Measurements from ENCODE around the gene CAMSAP2.

The CAMSAP2 gene

DNA sequence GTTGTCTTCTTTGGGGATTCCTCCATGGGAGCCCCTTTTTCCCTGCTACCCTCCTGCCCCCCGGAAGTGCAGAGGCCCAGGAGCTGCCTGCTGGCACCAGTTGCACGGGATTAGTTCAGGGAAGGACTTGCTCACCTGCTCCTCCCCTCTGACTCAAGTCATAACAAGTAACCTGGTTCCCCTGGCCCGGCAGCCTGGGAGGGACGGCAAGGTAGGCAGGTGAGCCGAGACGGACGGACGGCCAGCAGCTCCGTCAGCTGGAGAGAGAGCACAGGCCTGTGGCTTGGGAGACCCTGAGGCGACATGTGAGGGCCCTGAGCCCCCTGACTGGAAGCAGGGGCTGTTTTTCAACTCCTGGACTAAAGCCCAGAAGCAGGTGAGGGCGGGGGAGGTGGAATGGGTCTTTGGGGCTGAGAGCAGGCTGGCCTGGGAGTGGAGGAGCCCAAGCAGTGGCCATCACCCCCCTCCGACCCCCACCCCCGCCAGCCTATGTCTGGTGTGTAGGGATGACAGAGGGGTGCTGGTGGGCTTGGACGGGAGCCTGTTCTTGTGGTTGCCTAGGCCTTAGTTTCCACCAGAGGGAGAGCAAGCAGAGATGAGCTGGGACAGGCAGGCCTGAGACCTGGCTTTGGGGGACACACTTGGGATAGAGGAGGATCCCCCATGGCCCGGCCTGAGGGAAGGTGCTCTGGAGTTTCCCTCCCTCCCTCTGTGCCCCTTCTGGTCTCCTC is 156.2 kb downstream of the CAMSAP2 start, which contains the start of gene INAVA:
TSS of gene INAVA (plus strand) at position 189 of the 731 bp plus-strand sequence. CDS start 3,501 bp downstream, outside the sequence.
- peak in 2 of 10 donors; percentile 58 to 81 for DNase-seq
- intact Hi-C loops (cut with DNase I) = no loop called here

DNA sequence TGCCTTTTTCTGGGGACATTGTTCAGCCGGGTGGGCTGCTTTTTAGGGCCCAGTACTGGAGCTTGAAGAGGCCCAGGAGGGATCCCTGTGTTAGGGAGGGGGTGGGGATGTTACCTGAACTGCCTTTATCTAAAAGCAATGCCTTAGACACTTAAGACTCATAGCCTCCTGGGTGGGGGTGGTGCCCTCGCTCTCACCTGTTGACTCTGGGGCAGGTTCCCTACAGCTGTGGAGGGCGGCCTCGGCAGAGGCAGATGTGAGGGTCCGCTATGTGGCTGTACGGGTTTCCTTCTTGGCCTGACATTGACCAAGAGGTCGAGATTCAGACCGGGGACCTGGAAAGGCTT is 156.7 kb downstream of the CAMSAP2 start:
- DNase-seq = peak in 1 of 10 donors; percentile 12
- intact Hi-C loops (cut with DNase I) = no loop called here

DNA sequence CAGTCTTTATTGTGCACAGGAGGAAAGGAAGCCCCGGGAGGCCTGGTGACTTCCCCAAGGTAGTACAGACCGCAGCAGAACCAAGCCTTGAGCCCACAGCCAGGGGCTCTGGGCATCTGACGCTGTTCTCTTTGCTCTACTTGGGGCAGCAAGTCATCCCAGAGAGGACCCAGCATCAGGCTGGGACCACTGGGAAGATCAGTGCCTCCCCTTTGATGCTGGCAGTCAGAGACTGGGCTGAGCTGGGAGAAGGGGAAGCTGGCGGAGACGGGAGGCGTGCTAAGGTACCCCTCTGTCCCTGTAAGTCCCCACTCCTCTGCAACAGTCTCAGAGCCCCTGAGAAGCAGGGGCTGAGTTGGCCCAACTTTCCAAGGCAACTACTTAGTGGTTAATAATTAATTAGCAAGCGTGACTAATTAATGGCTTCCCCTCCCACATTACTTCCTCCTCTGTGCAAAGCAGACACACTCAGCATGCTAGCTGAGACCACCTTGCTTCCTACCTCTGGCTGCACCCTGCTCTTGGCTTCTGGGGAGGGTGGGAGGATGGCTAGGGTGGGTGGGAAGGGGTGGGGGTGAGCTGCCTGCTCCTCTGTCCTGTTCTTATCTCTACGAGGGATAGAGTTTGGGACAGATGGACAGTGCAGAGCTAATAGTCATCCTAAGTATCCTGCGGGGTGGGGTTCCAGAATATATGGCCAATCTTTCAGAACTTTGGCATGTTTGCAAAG is 157.3 kb downstream of the CAMSAP2 start:
- intact Hi-C loops (cut with DNase I) = no loop called here
- peak in 1 of 10 donors; percentile 61 for DNase-seq

DNA sequence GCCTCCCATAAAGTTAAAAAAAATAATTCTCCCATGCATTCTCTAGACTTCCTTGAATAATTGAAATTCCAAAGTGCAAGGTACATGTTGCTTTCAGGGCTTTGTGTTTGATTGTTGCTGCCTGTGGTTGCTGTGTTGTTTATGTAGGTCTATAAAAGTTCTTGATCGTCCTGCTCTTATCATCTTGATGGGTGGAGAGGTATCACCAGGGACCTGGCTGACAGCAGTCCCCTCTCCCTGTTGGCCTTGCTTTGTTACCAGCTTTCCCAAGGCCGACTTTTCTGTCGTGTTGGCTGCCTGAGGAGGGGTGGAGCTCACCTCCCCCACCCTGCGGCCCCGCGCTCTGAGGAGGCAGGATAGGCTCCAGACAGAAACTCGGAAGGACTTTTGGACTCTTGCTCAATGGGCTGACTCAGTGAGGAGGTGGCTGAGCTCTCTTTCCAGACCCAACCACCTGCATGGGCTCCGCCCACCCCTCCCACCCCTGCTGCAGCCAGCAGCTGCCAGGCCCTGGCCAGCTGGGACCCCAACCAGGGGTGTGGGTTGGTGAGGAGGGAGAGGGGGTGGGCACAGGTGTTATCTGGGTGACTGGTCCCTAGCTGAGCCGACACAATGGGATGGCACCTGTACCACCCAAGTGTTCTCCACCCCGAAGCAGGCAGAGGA is 158.0 kb downstream of the CAMSAP2 start:
- intact Hi-C loops (cut with DNase I) = no loop called here
- DNase-seq = peak in 1 of 10 donors; percentile 70

DNA sequence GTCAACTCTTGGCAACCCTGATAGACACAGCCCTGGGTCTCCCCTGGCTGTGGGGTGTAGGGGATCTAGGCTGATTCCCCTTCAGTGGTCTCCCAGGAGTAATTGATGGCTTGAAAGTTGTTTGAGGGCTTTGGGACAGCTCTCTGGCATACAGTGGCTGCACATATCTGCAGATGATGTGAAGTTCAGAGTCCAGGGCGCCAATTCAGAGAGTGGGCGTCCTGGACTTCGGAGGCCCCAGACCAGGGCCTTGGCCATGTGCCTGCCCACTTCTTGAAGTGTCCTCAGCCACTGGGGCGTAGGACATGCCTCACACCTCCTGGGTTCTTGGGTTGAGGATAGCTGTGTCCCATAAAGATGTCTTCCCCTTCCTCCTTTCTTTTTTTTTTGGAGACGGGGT is 158.6 kb downstream of the CAMSAP2 start:
- DNase-seq = no peak
- intact Hi-C loops (cut with DNase I) = no loop called here

DNA sequence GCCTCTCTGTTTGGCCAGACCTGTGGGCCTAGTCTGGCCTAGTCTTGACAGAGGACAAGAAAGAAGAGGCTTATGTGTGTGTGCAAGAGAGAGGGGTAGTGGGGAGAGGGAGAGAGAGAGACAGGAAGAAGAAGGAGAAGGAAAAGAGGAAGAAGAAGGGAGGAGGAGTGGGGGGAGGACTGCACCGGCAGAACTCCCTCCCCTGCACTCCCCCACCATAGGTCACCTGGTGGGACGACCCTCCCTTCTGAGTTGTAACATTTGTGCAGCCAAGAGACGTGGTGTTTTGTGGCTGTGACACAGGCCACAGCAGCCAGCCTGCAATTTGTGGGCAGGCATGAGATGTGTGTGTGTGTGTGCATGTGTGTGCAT is 160.3 kb downstream of the CAMSAP2 start:
- peak in 1 of 10 donors; percentile 17 for DNase-seq
- intact Hi-C loops (cut with DNase I) = no loop called here

DNA sequence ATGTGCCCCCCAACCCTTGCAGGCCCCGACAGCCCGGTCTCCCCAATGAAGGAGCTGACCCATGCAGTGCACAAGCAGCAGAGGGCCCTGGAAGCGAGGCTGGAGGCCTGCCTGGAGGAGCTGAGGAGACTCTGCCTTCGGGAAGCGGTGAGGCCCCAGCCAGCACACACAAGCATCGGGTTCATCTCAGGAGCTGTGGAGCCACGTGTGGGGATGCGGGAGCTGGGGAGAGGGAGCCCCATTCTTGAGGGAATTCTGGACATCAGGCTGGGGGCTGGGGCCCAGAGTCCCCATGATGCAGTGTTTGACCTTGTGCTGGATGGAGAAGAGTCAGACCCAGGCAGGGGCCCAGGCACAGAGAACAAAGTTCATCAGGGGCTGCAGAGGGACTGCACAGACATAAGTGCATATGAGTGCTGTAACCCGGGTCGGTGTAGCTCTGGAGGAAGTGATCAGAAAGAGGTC is 160.8 kb downstream of the CAMSAP2 start:
- intact Hi-C loops (cut with DNase I) = no loop called here
- DNase-seq = peak in 2 of 10 donors; percentile 70 to 76

DNA sequence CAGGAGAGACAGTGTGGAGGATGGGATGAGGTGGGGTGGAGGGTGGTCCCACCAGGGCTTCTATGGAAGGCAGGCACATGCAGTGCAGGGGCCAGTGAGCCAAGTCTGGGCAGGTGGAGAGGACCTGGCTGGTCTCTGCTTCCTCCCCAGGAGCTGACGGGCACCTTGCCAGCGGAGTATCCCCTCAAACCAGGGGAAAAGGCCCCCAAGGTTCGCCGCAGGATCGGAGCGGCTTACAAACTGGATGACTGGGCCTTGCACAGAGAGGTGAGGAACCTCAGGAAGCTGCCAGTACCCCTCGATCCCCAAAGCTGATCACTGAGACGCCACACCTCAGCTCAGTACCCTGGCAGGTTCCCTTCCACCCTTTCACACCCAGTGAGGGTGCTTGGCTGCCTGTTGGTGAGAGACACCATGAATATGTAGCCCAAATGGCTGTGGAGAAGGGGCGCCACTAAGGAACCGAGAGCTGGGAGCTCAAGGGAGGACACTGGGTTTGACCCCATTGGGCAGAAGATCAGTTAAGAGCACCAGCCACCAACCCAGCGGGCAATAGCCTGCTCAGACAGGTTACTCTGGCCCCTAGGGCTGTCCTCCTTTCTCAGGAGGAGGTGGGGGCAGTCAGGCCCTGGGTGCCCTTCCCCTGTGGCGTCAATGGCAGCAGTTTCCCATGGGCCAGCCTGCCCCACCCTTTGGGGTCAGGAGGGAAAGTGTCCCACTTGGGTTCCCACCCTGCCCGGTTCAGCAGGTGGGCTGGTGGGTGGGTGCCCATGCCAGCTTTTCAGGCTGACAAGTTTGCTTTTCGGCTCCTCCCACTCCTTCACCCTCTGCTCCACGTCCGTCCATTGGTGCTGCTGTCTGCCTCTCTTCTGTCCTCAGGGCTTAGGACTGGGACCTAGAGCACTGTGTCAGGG is 161.5 kb downstream of the CAMSAP2 start:
- peak in 2 of 10 donors; percentile 51 to 77 for DNase-seq
- intact Hi-C loops (cut with DNase I) = no loop called here

DNA sequence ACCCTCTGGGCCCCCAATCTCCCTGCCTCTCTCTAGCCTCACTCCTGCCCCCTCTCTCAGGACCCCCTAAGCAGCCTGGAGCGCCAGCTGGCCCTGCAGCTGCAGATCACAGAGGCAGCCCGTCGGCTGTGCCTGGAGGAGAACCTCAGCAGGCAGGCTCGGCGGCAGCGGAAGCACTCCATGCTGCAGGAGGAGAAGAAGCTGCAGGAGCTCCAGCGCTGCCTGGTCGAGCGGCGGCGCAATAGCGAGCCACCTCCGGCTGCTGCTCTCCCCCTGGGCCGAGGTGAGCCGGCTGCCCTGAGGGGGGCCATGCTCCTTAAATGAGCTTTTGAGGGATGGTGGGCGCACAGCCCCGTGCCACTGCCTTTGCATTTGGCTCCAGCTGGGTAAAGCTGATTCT is 162.2 kb downstream of the CAMSAP2 start:
- DNase-seq = peak in 1 of 10 donors; percentile 84
- intact Hi-C loops (cut with DNase I) = no loop called here

DNA sequence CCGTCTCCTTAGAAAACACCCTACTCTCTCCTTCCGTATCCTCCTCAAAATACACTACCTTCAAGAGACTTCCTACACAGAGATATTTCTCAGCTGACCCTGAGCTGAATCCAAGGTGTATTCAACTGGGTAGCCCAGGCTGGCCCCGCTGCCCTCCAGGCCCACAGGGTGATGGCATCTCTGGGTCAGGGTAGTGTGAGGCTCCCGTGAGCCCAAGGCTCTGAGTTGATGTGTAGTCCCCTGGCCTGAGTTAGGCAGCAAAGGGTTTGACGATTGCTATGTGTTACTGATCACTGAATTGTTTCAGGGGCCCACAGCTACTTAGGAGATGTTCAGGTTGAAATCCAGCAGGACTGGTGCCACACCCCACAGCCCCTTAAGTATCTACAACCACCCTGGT is 162.7 kb downstream of the CAMSAP2 start:
- intact Hi-C loops (cut with DNase I) = no loop called here
- DNase-seq = peak in 1 of 10 donors; percentile 30

DNA sequence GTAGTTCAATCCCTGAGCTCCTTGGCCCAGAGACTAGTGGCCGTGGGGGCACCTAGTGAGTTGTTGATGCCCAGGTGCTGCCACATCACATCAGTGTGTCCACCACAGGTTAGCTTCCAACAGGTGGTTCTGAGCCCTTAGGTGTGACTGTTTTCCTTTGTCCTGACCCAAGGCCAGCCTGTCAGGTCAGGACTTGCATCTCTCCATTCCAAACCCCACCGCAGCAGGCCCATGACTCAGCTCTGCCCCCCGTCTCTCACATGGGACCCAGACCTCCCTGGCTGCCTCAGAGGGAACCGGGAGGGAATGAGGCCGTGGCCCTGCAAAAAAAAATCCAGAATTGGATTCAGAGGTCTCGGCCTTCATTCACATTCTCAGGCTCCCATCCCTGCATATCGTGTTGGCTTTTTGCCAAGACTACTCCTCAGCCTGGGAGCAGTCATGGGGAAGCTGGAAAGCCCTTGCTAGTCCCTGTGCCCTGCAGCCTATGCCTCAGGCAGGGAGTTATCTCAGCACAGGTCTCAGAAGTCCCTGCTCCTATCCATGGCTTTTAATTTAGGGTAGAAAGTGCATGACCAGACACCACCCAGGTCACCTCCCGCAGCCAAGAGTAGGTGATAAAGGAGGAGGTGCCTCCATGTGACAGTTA is 163.2 kb downstream of the CAMSAP2 start:
- DNase-seq = peak in 2 of 10 donors; percentile 58 to 79
- intact Hi-C loops (cut with DNase I) = no loop called here

DNA sequence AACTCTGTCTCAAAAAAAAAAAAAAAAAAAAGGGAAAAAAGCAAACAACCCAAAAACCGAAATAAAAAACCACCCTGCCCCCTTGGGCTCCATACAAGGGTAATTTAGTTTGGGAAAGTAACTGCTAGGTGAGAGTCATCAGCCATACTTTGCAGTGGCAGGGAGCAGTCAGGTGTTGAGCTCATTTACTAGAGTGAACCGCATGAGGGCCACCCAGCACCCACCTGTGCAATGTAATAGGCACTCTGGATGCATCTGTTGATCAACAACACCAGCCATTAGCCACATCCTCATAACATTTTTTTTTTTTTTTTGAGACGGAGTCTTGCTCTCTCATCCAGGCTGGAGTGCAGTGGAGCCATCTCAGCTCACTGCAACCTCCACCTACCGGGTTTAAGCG is 165.1 kb downstream of the CAMSAP2 start:
- DNase-seq = peak in 1 of 10 donors; percentile 3

DNA sequence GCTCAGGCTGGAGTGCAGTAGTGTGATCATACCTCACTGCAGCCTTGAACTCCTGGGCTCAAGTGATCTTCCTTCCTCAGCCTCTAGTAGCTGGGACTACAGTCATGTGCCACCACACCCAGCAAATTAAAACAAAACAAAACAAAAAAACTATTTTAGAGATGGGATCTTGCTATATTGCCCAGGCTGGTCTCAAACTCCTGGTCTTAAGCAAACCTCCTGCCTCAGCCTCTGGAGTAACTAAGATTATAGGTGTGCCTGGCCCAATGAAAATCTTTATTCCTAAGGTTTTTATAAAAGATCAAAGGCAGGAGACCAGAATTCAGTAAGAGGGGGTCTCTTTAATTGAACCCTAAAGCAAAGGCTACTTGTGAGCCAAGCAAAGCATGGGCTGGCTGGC is 166.1 kb downstream of the CAMSAP2 start:
- DNase-seq = no peak
- intact Hi-C loops (cut with DNase I) = no loop called here

More for the DNA sequence above, 165.1 kb downstream of the CAMSAP2 start:
- intact Hi-C loops (cut with DNase I) = no loop called here

DNA sequence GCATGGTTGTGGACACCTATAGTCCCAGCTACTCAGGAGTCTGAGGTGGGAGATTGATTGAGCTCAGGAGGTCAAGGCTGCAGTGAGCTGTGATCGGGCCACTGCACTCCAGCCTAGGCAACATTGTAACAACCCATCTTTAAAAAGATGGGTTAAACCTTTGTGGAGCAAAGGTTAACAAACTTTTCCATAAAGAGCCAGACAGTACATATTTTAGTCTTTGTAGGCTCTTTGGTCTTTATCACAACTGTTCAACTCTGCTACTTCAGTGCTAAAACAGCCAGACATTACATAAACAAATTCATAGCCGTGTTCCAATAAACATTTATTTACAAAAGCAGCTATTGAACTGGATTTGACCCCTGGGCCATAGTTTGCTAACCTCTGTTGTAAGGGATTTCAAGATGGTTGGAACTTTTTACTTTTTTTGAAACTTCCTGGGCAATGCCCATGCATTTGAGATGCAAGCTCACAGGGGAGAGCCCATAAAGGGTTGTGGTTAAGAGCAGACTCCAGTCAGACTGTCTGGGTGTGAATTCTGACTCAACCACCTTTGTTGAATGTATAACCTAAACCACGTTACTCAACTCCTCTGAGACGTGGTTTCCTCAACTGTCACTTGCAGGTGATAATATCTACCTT is 166.8 kb downstream of the CAMSAP2 start:
- DNase-seq = peak in 1 of 10 donors; percentile 1
- intact Hi-C loops (cut with DNase I) = no loop called here

DNA sequence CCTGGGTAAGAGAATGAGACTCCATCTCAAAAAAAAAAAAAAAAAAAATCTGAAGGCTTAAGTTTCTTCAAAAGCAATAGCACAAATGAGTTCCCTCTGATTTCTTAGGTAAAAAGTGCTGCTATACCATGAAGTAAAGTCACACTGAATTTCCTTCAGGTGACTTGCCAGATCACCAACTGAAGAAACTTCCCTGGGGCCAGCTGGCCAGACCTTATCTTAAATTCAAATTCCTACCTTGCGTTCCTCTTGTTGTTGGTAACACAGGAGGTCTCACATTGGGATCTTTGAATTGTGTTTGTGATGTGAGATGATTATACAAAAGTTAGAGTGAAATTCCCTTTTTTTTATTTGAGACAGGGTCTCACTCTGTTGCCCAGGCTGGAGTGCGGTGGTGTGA is 167.8 kb downstream of the CAMSAP2 start:
- intact Hi-C loops (cut with DNase I) = no loop called here
- DNase-seq = peak in 1 of 10 donors; percentile 22

DNA sequence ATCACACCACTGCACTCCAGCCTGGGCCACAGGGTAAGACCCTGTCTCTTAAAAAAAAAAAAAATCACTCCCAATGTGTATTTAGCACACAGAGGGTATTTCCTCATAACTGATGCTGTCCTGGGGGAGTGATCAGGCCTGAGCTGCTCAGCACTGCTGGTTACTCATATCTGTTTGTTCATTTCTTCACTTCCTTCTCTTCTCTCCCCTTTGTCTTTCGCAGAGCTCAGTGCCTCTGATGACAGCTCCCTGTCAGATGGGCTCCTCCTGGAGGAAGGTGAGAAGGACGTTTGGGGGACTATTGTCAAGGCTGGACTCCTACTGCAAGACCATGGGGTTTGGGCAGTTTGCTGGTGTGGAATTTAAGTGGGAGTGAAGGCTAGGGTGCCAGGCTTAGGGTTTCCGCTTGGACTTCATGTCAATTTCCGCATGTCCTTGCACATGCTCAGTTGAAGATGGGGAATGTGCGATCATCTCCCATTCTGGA is 169.0 kb downstream of the CAMSAP2 start:
- intact Hi-C loops (cut with DNase I) = no loop called here
- DNase-seq = peak in 1 of 10 donors; percentile 22

DNA sequence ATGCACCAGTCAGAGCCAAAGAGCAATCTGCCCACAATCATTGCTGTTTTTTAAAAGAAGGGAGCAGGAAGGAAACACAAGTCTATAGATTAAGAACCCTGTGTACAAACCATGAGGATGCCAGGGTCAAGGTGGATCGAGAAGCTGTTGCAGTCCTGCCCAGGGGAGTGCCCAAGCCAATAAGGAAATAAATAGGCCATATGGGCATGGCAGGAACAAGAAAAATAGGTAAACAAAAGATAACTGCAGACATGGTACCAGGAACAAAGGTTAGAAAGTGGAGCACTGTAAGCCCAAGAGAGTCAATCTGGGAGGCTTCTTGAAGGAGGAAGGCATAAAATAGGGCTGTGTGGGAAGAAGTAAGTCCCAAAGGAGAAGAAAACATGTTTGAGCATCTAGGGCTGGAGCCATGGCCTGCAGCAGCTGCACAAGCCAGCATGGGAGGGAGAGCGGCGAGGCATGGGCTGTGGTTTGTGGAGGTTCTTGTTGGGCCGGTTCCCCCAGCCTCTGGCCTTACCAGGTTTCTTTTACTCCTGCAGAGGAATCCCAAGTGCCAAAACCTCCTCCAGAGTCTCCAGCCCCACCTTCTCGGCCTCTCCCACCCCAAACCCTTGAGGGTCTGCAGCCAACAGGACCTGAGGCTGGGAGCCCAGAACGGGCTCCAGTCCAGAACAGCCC is 169.6 kb downstream of the CAMSAP2 start:
- intact Hi-C loops (cut with DNase I) = no loop called here
- DNase-seq = no peak

DNA sequence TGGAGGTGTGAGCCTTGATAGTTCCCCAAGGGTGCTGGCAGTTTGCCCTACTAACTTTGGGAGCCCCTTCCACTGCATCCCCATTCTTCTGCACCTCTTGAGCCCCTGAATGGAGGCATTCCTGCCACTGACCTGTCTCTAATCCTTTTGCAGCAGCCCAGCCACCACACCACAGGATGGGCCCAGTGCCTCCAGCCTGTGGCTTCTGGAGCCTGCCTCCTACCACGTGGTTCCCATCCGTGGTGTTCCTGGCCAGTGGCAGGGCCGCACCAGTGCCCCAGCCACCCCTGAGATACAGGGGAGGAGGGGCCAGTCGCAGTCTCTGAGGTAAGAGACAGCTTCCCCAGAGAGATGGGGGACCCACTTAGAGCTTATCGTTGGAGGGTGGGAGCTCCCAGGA is 170.4 kb downstream of the CAMSAP2 start:
- intact Hi-C loops (cut with DNase I) = no loop called here
- peak in 1 of 10 donors; percentile 27 for DNase-seq

Measured in posterior cingulate gyrus (tissue), 11 donors.